HG03378 (cell line): ENCODE results near the gene DNER.

Experiments used
- ATAC-seq: cut with Tn5 transposase; IDR thresholded peaks from one replicate; pipeline ENCODE4 v1.9.1; 2021; ENCODE audit warnings: mild to moderate bottlenecking, moderate library complexity; ENCODE audit not compliant: unreplicated experiment

DNER gene

DNA sequence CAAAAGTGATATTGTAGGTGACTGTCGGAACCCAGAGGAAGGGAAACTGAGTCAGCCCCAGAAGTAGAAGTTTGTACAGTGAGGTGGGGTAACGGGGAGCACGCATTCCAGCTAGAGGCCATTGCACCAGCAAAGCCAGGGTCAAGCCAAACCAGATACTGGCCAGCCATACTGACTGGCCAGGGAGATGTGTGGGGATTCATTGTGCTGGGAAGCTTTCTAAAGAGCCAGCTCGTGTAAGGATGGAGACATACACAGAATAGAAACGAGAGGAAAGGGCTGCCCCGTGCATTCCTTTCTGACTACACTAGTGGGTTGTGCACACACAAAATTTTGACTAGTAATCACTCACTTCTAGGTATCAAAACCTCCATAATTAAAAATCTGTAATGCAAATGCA lies 268.0 kb downstream of the DNER start:
- no peak for ATAC-seq

DNA sequence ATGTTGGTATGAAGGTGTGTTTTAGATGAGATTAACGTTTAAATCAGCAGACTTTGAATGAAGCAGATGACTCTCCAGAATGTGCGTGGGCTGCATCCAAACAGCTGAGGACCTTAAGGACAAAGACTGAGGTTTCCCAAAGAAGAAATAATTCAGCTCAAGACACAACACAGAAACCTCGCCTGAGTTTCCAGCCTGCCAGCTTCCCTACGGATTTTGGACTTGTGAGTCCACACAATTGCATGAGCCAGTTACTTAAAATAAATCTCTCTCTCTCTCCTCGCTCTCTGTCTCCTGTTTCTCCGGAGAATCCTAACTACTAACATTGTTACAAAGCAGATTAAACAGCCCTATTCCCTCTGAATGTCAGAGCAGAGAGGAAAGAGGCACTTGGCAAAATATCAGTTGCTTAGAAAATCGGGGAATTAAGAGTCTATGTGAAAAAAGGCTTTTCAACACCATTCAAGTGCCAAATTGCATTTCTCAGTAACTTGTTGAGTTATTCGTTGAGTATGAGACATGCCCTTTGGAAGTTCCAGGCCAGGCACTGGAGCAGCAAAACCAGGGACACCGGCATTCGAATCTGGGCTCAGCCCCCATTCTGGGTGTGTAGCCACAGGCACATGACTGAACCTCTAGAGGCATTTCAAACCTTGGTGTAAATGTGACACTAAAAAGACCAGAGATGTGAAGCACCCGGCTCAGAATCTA lies 268.7 kb downstream of the DNER start:
- ATAC-seq, result no peak

DNA sequence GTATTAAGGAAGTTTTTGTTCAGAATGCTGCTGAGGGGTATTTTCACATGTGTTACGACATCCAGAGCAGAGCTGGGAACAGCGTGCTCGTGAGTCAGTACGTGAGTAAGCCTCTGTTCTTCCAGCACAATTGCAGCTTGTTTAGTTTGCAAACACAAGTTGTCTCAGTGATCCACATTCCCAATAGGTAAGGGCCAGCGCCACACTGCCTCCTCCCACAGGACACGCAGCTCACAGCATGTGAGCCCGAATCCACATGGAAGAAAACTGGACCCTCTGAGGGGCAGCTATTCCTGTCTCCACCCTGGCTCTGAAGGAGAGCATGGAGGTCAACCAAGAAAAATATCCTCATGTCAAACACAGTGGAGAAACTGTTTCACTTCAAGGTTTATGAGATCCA lies 269.3 kb downstream of the DNER start:
- no peak for ATAC-seq

DNA sequence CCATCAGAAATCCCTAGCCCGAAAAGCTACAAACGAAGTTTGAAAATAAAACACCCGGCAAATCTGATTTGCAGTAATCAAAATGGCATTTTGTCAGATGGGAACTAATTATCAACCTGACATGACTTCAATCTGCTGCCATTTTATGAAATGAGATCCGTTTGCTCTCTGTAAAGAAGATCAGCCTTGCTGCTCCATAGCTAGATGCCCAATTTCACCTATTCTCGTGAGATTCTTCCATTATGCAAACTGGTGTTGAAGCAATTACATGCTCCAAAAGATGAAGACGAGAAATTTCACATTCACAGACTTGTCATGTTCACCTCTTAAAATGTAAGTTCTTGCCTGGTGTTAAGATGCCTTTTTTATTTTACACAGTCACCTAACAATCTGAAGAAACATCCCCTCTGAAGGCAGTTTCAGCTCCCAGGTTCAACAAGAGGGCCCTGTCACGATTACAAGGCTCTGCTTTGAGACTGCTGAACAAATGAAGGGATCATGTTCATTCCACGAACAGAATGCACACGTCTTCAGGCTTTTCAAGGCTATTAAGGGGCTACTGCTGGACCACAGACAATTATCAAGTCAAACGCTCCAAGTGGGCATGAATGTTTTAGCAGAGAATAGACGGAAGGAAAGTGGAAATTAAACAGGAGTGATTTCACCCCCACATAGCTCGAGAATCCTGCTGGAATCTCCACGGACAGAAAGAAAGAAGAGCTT lies 270.6 kb downstream of the DNER start:
- no peak for ATAC-seq

DNA sequence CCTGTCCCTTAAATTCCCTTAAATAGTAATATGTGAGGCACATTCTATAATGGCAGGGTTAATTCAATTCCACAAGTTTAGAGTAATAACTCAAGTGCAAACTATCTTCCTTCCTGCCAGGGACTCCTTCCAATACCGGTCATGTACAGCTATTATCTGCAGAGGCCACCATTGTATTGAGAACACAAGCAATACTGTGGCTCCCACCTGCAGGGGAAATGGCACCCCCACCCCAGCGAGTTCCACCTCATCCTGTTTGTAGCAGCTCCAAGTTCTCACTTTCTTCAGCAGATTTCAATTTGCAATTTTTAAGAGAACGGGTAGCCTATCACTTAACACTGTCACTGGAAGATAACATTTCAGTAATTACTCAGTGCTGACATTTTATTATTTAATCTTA lies 271.2 kb downstream of the DNER start:
- no peak for ATAC-seq

DNA sequence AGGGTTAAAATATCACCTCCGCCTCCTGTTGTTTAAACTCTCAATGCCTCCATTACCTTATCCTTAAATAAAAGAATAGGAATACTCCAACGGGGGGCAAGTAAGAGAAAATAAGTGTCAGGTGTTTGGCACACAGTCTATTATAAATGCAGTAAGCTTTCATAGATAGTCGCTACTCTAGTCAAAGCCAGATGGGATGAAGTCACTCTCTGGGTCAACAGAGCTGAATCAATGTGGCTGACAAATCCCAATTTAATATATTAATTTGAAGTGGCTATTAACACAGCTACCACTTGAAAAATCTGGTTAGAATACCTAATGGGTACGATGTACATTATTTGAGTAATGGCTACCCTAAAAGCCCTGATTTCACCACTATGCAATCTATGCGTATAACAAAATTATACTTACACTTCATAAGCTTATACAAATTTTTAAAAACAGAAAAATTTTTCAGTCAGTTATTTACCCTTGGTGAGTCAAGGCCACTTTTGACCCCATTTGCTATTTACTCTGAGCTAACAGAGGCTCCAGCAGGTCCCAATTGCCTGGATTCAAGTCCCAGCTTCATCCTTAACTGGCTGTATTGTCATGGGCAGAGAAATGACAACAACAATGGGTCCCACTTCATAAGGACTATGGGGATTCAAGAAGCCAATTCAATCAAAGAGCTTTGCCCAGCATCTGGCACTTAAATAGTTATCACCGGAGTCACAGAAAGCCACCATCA lies 275.8 kb downstream of the DNER start:
- no peak for ATAC-seq

DNA sequence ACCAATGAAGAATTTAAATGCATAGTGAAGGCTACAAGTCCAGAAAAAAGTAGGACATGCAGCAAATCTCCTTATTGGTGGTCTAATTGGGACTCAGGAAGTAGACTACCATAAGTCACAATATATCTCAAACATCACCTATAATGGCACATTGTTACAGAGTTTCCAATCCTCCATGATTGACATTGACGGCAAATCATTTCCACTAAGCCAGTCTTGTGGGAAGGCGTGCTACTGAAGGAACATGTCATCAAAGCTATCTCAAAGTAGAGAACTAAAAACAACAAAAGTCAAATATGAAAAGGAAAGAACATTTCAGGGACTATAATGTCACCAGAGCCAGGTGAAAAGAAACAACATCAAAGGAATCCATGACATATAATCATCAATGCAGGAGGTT lies 276.9 kb downstream of the DNER start:
- ATAC-seq, result no peak

DNA sequence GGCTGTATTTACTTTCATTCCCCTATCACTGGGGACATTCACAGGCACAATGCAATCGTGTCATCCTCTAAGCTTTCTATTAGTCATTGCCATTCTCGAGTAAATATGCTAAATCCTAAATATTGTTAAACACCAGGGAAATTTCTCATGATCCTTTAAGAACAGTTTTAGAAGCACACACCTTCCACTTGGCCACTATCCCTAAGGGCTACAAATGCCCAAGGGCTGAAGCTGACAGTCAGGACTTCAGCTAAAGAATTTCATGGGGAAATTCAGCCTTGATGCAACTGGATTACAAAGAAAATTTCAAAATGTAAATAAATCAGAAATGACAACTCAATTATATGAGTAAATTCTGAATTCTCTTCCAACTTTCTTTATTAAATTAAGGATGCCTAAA lies 280.2 kb downstream of the DNER start:
- no peak for ATAC-seq

DNA sequence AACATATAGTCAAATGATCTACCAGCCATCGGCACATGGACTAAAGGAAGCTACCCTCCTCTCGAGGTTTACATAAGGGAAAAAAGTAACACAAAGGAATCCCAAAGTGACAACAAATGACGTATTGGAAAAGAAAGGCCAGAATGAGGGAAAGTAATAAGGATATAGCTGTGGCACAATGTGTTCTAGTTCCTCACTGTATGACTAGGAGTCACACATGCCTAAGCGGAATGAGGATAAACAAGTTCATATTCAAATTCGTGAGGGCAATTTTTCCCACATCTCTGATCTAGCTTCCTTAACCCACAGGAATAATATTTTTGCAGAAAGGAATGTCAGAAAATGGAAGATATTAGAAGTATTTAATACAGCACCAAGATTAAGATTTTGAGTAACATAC lies 281.0 kb downstream of the DNER start:
- no peak for ATAC-seq

DNA sequence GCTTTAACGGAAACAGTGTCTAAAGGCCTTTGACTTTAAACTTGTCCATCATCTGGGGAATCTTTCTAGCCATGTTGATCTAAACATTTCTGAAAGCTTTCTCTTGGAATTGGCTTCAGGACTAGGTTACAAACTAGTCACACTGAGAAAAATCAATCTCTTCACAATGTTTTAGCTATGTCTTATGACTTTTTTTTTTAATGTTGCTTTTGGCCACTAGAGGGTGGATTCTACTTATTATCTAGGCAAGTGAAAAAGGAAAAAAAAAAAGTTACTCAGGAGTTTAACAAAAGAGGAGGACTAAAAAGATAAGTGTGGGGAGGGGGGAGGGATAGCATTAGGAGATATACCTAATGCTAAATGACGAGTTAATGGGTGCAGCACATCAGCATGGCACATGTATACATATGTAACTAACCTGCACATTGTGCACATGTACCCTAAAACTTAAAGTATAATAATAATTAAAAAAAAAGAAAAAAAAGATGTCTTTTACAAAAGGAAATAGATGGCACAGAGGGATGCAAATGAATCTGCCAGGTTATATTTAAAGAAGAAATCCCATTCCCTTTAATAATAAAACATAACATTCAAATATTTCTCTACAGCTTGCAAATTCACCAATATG lies 282.9 kb downstream of the DNER start:
- ATAC-seq, result no peak

DNA sequence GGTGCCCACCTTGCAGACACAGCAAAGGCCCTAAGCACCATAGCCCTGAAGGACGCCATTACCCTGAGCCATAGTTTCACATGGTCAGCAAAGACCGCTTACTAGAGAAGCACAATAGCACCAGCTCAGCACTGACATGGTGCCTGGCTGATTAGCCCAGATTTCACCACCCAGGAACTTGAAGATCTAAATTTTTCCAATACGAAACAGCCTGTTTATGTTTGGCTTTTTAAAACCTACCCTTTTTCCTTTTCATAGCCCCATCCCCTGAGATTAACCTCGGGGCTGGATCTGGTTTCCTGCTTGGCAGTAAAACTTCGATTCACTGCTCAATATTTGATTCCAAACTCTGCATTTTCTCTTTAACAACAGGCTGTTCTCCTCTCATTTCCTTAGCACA lies 284.8 kb downstream of the DNER start:
- ATAC-seq, result no peak

DNA sequence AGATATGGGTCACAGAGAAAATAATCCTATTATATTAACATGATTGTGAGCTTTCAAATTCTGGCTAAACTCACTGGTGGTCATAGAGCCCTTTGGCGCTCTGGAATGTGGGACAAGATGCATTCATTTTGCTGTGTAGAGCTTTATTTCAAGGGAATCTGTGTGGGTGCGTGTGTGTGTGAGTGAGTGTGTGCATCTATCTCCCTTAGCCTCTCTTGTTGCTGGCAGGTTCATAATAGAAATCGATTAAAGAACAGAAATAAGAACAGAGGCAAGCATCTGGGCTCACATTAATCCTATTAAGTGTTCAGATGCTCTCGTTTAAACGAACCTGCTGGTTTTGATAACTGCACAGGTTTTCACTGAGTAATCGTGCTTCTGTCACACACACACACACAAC lies 287.9 kb downstream of the DNER start:
- no peak for ATAC-seq

DNA sequence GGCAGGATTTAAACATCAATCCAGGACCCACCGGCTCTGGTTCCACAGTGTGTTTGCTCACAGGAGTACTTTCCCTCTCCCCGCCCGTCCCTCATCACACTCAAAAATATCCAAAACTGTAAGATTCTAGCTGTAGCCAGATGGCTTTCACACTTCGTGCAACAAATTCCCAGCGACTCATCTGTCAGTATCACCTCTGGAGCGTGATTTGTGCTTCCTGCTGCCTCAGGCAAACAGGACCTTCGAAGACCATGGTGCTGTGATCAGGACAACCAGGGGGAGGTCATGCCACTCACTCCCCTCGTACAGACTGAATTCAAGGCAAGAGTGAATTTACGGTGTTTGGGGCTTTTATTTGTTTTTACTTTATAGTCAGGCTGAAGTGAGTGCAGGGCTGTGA lies 288.8 kb downstream of the DNER start:
- no peak for ATAC-seq

DNA sequence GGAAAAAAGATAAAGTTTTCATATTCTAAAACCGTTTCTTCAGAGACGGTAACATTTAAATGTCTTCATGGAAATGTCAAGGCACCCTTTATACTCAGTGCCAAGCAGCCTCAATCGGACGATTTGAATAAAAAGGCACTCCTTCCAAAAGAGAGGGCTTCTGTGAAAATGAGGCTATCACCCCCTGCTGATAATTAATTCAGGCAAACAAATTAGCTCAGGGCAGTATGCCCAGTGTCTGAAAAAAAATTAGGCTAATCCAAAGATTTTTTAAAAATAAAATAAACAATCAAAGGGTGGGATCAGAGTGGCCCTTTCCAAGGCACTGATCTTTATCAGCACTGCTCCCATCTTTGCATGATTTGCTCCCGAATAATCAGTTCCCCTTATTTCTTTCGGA lies 292.3 kb downstream of the DNER start:
- no peak for ATAC-seq

DNA sequence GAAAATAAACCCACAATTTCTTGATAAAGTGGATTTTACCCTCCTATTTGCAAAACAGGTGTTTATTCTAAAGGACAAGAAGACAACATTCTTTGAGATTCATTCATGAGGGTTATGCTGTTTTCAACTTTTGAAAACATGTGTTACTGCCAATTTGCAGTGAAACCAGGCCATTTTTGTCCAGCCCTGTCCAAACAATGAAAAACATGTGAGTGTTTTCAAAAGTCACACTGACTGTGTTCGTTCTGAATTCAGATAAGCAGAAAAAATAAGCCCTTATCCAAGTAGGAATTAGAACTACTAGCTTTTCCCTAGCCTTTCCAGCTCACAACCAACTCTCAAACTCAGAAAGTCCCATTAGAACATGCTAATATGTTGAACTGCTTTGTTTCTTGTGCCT lies 295.2 kb downstream of the DNER start:
- ATAC-seq, result no peak

DNA sequence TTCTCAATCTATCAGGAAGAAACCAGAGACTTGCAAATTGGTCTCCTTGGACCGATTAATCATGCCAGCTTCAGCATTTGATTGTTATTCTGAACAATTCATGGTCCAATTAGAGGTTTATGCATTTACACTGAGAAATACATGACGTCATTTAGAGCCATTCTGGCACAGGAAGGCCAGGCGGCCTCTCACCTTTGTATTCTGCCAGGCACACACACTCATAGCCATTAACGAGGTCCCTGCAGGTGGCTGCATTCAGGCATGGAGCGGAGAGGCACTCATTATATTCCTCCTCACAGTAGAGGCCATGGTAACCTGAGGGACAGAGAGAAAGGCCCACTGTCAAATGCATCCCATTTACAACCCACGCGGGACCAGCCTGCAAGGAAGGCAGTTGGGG lies 296.4 kb downstream of the DNER start:
- ATAC-seq, result no peak

DNA sequence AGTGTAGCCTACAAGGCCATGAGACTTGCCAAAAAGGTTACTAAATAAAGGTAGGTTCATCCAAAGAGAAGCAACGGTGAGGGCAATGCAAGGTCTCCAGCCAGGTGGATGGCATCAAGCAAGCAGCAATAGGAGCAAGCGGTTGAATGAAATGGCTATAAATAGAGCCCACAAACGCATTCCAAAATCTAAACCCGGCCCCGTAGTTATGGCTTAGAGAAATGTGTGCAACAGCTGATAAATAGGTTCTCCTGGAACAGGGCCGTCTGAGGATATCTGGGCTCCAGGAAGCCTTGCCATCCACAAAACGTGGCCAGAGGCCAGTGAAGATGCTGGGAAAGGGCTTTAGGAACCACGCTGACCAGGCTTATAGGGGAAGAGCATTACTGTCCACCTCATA lies 297.2 kb downstream of the DNER start:
- no peak for ATAC-seq

DNA sequence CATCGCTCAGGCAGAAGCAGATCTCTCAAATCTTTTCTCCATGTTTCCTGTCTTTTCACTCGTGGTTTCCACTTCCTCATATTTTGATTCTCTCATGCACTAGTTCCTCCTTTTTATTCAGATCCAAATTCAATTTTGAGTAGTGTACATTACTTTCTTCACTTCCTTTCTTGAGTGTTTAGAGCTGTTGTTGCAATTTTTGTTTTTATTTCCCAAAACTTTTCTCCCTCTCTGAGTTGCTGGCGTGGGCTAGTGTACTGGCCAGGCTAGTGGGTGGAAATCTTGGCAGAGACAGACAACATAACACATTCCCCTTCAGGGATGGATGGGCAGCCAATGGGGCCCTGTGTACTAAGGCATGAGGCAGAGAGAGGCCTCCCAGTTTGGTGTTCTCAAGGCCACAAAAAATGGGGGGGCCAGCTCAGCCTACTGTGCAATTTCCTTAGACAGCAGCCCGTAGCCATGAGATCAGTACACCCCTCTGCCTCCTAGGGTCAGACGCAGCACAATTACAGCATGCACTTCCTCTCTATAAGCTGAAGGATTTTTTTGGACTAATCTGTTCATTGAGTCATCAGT lies 298.1 kb downstream of the DNER start:
- ATAC-seq, result no peak

DNA sequence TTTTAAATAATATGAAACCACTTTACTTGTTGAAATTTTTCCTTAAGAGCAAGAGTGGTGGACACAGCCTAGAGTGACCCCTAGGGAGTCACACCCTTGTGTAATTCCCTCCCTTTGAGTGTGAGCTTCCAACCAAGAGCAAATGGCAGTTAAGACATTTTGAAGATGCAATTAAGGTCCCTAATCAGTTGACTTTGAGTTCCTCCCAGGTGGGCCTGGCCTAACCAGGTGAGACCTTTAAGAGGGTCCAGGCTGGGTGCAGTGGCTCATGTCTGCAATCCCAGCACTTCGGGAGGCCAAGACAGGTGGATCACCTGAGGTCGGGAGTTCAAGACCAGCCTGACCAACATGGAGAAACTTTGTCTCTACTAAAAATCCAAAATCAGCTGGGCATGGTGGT lies 299.7 kb downstream of the DNER start:
- no peak for ATAC-seq

DNA sequence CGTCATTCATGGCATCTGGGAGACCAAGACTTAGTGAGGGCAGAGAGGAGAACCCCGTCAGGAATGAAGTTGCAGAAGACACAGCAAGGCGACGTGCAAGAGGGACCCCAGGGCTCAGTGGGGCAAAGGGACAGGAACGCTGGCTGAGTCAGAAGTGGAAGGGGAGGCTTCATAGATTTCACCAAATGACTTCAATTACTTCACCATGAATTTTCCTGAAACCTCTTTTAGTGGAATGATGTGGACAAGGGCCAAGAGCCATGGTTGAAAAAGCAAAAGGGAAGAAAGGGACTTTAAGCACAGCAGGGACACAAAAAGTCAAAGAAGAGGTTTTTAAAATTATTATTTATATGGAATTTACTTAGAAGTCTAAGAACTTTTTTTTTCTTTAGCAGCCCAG lies 301.7 kb downstream of the DNER start:
- ATAC-seq, result no peak

DNA sequence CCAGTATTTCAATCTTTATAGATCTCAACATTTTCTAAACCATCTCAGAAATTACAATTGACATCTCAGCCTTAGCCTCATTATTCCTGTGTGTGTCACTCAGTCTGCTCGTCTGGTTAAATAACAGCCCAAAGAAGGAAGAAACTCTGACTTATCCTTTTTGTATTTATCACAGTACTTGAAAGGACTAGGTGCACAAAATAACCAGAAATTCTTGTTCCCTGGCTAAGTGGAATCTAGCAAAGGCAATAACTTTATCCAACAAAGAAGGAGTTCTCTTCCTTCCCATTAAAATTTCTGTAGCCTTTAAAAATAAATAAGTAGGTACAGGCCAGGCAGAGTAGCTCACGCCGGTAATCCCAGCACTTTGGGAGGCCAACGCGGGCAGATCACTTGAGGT lies 303.4 kb downstream of the DNER start:
- no peak for ATAC-seq
